MV-4-11 (cell line): ENCODE data around the gene ZNF831.

Source experiments
- DNase-seq: peaks from one replicate; lab custom pipeline; 2025; lab: John Stamatoyannopoulos, UW

The ZNF831 gene

GRCh38 chr20:59181936-59182335, 18.3 kb downstream of the ZNF831 start:
- DNase-seq: no peak

GRCh38 chr20:59182401-59183044, 18.9 kb downstream of the ZNF831 start:
- DNase-seq: peak; percentile 35

- no peak for DNase-seq
Observed at GRCh38 chr20:59183751-59184150, 20.1 kb downstream of the ZNF831 start.

GRCh38 chr20:59184880-59185447, 21.3 kb downstream of the ZNF831 start:
- no peak for DNase-seq

GRCh38 chr20:59185809-59186208, 22.2 kb downstream of the ZNF831 start:
- DNase-seq: no peak

- no peak for DNase-seq
Observed at GRCh38 chr20:59190466-59190865, 26.8 kb downstream of the ZNF831 start.

- DNase-seq: no peak
Observed at GRCh38 chr20:59191036-59191755, 27.6 kb downstream of the ZNF831 start.

- no peak for DNase-seq
Observed at GRCh38 chr20:59191756-59192532, 28.3 kb downstream of the ZNF831 start.

- DNase-seq: no peak
Observed at GRCh38 chr20:59192533-59192896, 28.9 kb downstream of the ZNF831 start.

- no peak for DNase-seq
Observed at GRCh38 chr20:59193325-59193724, 29.7 kb downstream of the ZNF831 start.

- DNase-seq: no peak
Observed at GRCh38 chr20:59194023-59194935, 30.7 kb downstream of the ZNF831 start.

GRCh38 chr20:59195316-59195993, 31.8 kb downstream of the ZNF831 start:
- no peak for DNase-seq

GRCh38 chr20:59204165-59204894, 40.7 kb downstream of the ZNF831 start:
- no peak for DNase-seq

GRCh38 chr20:59205044-59205443, 41.4 kb downstream of the ZNF831 start:
- no peak for DNase-seq

- no peak for DNase-seq
Observed at GRCh38 chr20:59207235-59207634, 43.6 kb downstream of the ZNF831 start.

- peak; percentile 40 for DNase-seq
Observed at GRCh38 chr20:59207742-59208357, 44.2 kb downstream of the ZNF831 start.

- DNase-seq: no peak
Observed at GRCh38 chr20:59210186-59210585, 46.6 kb downstream of the ZNF831 start.

GRCh38 chr20:59211208-59211765, 47.7 kb downstream of the ZNF831 start:
- DNase-seq: no peak

- DNase-seq: peak; percentile 5
Observed at GRCh38 chr20:59214073-59214472, 50.5 kb downstream of the ZNF831 start.
